Mucosa of descending colon (tissue), 3 donors: ENCODE data around the gene PARP8. TPM values are rescaled to one million over a fixed set of nuclear protein-coding genes. Genes with fewer than 3 reads are reported as not detected.
A peak's percentile ranks its signal among the peaks of the same experiment; 100 is the strongest.

Experiments
- ATAC-seq: fragments of 200-7000 bp; cut with Tn5 transposase; one replicate; pipeline ENCODE4 v1.9.1; 2020; ENCODE audit warnings: mild to moderate bottlenecking, moderate library complexity
- DNase-seq, 3 donors: peaks; one replicate each; pipeline ENCODE4 v3.0.0-alpha.2; 2020
- H3K36me3 ChIP-seq: fragments of 200-600 bp; one replicate; pipeline ENCODE4 v1.8.0; 2021; ENCODE audit warnings: low read depth, mild to moderate bottlenecking
- H3K4me1 ChIP-seq: fragments of 200-600 bp; one replicate; pipeline ENCODE4 v1.8.0; 2021; ENCODE audit warnings: low read depth, mild to moderate bottlenecking
- H3K4me3 ChIP-seq: fragments of 200-600 bp; one replicate; pipeline ENCODE4 v1.8.0; 2021; ENCODE audit warnings: mild to moderate bottlenecking
- H3K9me3 ChIP-seq: fragments of 200-600 bp; one replicate; pipeline ENCODE4 v1.8.0; 2021; ENCODE audit warnings: mild to moderate bottlenecking
- intact Hi-C, 2 donors: fragments of 100-400 bp; cut with DNase I in 1 of 2; cut with micrococcal nuclease in 1 of 2; formaldehyde crosslinking; loops; one replicate each; pipeline versions ENCODE4 v1.11.0 to v1.11.1; 2022; cut with DNase I, micrococcal nuclease
- total RNA-seq, 3 donors: library from RNA; stranded (reverse); fragmentation: NEBNext Ultra II Directional in 2 of 3; extraction: Animal tissue kit (Norgen Biotek cat#: 25700) in 2 of 3; gene quantifications; one replicate each; pipeline versions ENCODE4 v1.2.1 to v1.2.4, GENCODE V29; 2021 to 2023
- TF ChIP-seq, protein P1 (sequence below): fragments of 200-600 bp; IDR thresholded peaks from one replicate; pipeline ENCODE4 v1.8.0; 2022; ENCODE audit warnings: antibody characterized with exemption, mild to moderate bottlenecking
- donor health status: DM: no; HTN: no; CAD: no; lungs with moderate emphysema.
- donor health status: DM: no; HTN: no; CAD: no.
- donor health status: DM: no; HTN: yes; CAD: no.

Gene PARP8
- total RNA-seq, 3 donors from 2014 or later: 7.4 to 29.3 (median 20.1) TPM

DNA sequence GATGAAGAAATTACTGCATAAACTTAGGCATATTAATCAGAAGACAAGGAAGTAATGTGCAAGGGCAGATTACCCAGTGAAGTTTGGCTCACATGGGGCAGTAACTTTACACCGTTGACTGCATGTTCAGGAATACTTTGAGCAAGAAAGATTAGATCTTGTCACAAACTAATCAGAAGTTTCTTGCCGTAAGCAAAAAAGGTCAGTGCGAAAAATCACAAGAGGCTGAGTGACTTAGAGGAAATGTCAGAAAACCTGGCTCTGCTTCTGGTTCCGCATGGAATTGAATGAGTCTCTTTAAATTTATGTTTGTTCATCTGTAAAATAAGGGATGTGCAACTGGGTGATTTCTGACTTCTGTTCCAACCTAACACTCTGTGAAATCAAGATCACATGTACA lies 64.4 kb downstream of the PARP8 start:
- ATAC-seq: no peak
- TF ChIP-seq, protein P1, sequence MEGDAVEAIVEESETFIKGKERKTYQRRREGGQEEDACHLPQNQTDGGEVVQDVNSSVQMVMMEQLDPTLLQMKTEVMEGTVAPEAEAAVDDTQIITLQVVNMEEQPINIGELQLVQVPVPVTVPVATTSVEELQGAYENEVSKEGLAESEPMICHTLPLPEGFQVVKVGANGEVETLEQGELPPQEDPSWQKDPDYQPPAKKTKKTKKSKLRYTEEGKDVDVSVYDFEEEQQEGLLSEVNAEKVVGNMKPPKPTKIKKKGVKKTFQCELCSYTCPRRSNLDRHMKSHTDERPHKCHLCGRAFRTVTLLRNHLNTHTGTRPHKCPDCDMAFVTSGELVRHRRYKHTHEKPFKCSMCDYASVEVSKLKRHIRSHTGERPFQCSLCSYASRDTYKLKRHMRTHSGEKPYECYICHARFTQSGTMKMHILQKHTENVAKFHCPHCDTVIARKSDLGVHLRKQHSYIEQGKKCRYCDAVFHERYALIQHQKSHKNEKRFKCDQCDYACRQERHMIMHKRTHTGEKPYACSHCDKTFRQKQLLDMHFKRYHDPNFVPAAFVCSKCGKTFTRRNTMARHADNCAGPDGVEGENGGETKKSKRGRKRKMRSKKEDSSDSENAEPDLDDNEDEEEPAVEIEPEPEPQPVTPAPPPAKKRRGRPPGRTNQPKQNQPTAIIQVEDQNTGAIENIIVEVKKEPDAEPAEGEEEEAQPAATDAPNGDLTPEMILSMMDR: no peak
- Histone ChIP-seq H3K9me3 (no peaks in the 10 kb centered on the region), H3K4me3 (no peak overlapping the region), H3K36me3 (no peaks in the 10 kb centered on the region), H3K4me1 (peaks cover 6% of the 10 kb centered on the region)
- intact Hi-C loops: no loop called here
- no peak for DNase-seq

DNA sequence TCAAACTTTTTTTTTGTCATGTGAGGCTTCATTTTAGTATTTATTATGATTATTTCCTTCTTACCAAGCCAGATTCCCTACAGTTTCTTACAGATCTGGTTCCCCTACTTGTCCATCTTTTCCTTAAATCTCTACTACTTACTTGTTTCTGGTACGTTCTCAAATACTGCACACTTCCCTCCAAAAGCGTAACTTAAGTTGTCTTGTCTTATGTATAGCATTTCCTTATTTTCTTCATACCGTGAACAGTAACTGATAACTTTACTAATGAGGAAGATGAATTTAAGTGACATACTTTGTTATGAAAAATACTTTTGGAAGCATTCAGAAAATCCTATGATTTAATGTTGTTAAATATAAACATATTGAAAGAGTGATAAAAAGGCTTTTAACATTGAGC lies 67.3 kb downstream of the PARP8 start:
- TF ChIP-seq, protein P1: no peak
- no peak for ATAC-seq

DNA sequence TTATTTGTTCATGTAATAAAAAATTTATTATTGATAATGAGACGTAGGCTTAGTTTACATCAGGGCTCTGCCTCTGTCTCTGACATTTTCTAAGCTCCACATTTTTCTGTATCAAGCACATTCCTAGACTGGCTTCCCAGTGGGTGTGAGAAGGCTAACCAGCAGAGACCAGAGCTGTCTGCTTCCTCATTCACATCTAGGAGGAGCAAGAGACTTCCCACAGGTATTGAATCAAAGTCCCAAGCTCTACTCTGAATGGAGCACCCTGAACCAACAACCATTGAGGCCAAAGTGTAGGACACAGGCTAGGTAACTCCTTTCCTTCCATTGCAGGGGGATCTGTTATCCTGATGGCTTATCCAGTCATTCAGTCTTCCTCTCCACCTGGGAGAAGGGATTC lies 72.4 kb downstream of the PARP8 start:
- Histone ChIP-seq H3K4me3 (no peak overlapping the region), H3K36me3 (no peaks in the 10 kb centered on the region), H3K4me1 (no peaks in the 10 kb centered on the region), H3K9me3 (no peaks in the 10 kb centered on the region)
- intact Hi-C loops: no loop called here
- no peak for DNase-seq
- TF ChIP-seq, protein P1: no peak
- ATAC-seq: peak; percentile 68

More for the DNA sequence above, 67.3 kb downstream of the PARP8 start:
- Histone ChIP-seq H3K9me3 (no peaks in the 10 kb centered on the region), H3K4me3 (no peak overlapping the region), H3K4me1 (no peaks in the 10 kb centered on the region), H3K36me3 (no peaks in the 10 kb centered on the region)
- DNase-seq: no peak
- intact Hi-C loops: no loop called here

GRCh38 chr5:50740832-50741231 lies 74.4 kb downstream of the PARP8 start:
- no peak for DNase-seq
- H3K9me3 ChIP-seq: no peaks in the 10 kb centered on the region
- intact Hi-C loops: no loop called here
- no peak overlapping the region for H3K4me3 ChIP-seq
- H3K36me3 ChIP-seq: no peaks in the 10 kb centered on the region
- no peak for ATAC-seq
- H3K4me1 ChIP-seq: no peaks in the 10 kb centered on the region
- TF ChIP-seq, protein P1: no peak

DNA sequence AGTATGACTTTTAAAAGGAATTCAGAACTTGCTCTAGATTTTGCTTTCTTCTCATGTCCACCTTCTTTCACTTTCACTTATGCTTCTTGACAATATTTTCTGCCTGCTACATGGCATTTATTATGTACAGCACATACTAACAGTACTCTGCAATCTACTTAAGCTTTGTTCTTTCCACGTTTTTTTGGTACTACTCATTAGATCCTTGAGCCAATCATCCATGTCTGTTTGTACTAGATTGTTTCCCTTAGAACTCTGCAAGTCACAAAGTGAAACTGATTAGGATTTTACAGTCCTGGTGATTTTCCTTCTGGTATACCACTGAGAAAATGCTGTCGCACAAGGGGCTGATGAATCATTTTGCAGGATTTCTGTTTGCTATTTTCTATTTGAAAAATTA lies 78.3 kb downstream of the PARP8 start:
- Histone ChIP-seq H3K4me3 (no peak overlapping the region), H3K9me3 (no peaks in the 10 kb centered on the region), H3K4me1 (no peaks in the 10 kb centered on the region), H3K36me3 (no peaks in the 10 kb centered on the region)
- DNase-seq: no peak
- TF ChIP-seq, protein P1: no peak
- intact Hi-C loops: no loop called here
- peak; percentile 68 for ATAC-seq
